Cerebellar cortex (tissue), 1 donor: ENCODE measurements around the gene SP110.
"Not testable (repeated sequence)": the region's sequence is repeated elsewhere in the genome, so short reads cannot be mapped to it uniquely, and the experiment has no call there.

Experiments used
- DNase-seq: peaks from one replicate; pipeline ENCODE4 v3.0.0-alpha.2; 2015; ENCODE audit warnings: low spot score

SP110 gene

DNA sequence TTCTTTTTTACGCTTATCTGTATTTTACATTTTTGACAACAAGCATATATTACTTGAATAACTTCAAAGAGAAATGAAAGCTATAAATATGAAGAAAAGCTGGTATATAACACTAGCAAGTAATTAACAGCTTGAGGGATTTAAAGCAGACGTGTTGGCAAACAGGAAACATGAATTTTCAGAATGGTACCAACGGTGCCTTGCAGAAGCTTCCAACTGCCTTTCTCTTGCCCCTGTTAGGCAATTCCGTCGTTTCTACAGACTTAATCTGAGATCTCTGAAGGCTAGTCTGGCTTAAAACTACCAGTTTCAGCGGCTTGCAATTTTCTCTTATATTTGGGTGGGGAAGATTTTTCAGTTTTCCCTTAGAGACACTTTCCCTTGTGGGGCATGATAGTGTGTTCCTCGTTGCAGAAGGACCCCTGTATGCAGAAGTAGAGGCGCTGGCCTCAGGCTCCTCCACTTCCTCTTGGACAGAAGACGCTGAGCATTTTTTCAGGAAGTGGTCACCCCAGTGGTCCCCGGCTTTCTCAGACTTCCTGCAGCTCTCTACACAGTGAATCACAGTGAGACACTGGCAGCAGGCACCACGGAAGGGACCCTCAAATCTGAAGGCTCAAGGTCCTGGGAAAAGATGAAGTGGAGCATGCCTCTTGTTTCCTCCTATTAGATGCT, 94.9 kb downstream of the SP110 start:
- DNase-seq = no peak

DNA sequence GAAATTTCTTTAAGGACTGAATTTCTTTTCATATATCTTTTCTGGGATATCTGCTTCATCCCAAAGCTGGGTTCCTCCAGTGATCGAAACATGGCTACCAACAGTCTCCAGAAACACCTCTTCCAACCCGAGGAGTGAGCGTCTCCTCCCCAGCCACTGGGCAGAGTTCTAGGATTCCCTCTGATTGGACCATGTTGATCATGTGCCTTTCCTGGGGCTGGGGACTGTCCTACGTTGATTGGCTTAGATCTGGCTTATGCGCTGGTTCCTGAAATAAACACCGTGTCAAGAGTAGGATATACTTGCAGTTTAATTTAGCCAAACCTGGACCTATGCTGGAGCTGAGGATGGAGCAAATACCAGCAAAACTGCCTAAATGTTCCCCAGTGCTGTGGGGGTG, 95.5 kb downstream of the SP110 start:
- no peak for DNase-seq

DNA sequence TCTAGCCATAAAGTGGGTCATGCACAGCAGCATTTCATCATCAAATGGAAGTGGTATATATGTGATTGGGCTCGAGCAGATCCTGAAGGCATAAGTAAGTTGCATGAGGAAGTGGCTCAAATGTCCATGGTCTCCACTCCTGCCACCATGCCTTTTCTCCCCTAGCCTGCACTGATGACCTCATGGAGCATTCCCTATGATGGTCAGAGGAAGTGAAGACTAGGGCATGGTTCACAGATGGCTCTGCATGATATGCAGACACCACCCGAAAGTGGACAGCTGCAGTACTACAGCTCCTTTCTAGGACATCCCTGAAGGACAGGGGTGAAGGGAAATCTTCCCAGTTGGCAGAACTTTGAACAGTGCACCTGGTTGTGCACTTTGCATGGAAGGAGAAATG, 99.4 kb downstream of the SP110 start:
- not testable (repeated sequence) for DNase-seq

DNA sequence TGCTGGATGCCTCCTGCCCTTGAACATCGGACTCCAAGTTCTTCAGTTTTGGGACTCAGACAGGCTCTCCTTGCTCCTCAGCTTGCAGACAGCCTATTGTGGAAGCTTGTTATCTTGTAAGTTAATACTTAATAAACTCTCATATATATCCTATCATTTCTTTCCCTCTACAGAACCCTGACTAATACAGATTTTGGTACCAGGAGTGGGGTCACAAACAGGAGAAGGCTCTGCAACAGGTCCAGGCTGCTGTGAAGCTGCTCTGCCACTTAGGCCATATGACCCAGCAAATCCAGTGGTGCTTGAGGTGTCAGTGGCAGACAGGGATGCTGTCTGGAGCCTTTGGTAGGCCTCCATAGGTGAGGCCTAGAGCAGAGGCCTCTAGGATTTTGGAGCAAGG, 100.0 kb downstream of the SP110 start:
- not testable (repeated sequence) for DNase-seq
